Measurements from ENCODE around the gene BBIP1.

BBIP1 gene

GRCh38 chr10:110861930-110862649, 56.9 kb downstream of the BBIP1 start:
- no peak for DNase-seq (ENCODE audit: low read depth)

- DNase-seq (ENCODE audit: low read depth) = no peak
These were observed 57.5 kb downstream of the BBIP1 start for GRCh38 chr10:110861476-110861875.

GRCh38 chr10:110860576-110861241, 58.3 kb downstream of the BBIP1 start:
- no peak for DNase-seq (ENCODE audit: low read depth)

- DNase-seq (ENCODE audit: low read depth) = no peak
These were observed 59.0 kb downstream of the BBIP1 start for GRCh38 chr10:110859973-110860376.

GRCh38 chr10:110859206-110859972, 59.6 kb downstream of the BBIP1 start:
- no peak for DNase-seq (ENCODE audit: low read depth)

- DNase-seq (ENCODE audit: low read depth) = peak; percentile 62
These were observed 60.6 kb downstream of the BBIP1 start for GRCh38 chr10:110858297-110858934.

- DNase-seq (ENCODE audit: low read depth) = peak; percentile 62
These were observed 61.5 kb downstream of the BBIP1 start for GRCh38 chr10:110857265-110858171.

- DNase-seq (ENCODE audit: low read depth) = no peak
These were observed 64.9 kb downstream of the BBIP1 start for GRCh38 chr10:110853921-110854605.

GRCh38 chr10:110852947-110853346, 66.0 kb downstream of the BBIP1 start:
- no peak for DNase-seq (ENCODE audit: low read depth)

GRCh38 chr10:110852255-110852896, 66.6 kb downstream of the BBIP1 start:
- no peak for DNase-seq (ENCODE audit: low read depth)

- no peak for DNase-seq (ENCODE audit: low read depth)
These were observed 67.9 kb downstream of the BBIP1 start for GRCh38 chr10:110851020-110851612.

- DNase-seq (ENCODE audit: low read depth) = no peak
These were observed 68.9 kb downstream of the BBIP1 start for GRCh38 chr10:110850099-110850498.

All from CMK (cell line).